ENCODE measurements around the gene TMEM131. TPM values are rescaled to one million over a fixed set of nuclear protein-coding genes. Genes with fewer than 3 reads are reported as not detected.

The TMEM131 gene
- total and polyA plus RNA-seq, 10 of the 15 experiments (the other 5 are each of a cell fraction or from before 2014, with no cell fraction given) = 6.0 to 48.2 (median 23.2) TPM

DNA sequence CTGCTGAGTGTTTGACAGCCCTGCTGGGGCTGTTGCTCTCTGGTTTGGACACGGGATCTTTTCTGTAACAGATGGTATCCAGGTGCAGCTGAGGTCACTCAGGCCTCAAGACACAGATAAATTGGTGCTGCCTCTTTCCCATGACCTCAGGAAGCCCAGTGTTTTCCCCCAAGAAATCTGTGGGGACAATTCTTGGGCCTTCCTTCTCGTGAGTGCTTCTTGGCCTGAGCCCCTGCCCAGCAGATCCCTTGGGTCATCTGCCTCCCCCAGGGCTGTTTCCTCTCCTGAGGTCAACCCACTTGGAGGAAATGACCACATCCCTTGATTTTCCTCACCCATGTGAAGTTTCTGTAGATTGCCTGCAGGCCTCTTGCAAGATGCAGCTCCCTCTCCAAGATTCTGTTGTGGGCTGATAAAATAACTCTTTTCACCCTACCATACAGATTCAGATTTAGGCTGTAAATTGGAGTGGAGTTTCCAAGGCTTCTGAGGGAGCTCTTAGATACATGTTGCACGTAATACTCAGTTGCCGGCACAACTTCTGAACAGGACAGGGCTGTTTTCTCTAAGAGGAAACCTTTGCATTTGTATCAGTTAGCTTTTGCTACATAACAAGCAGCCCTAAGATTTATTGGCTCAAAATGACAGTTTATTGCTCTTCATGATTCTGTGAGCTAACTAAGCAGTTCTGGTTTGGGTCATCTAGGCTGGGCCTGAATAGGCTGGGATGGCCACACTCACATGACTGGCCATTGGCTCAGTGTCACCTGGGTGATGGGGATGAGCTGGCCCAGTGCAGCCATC, 269.3 kb downstream of the TMEM131 start:
- intact Hi-C loops (cut with micrococcal nuclease; ENCODE audit: unreplicated experiment) (no loop called here), in situ Hi-C loops (cut with MboI) (no loop called here)
- Histone ChIP-seq H3K27me3 (replicated peaks in 1 of 2; ENCODE audit: control insufficient read depth in 2 of 2, insufficient read depth in 2 of 2, low read length in 1 of 2) (no peaks in the 10 kb centered on the region), H3K4me1 (ENCODE audit: control insufficient read depth, insufficient read depth, low read length) (no peaks in the 10 kb centered on the region), H2AFZ (ENCODE audit: control insufficient read depth, low read depth, low read length) (no peak overlapping the region), H3K36me3 (ENCODE audit: control insufficient read depth in 2 of 2, insufficient read depth in 2 of 2, low read length in 1 of 2) (no peaks in the 10 kb centered on the region), H3K4me2 (ENCODE audit: control insufficient read depth, insufficient read depth) (no peak overlapping the region), H3K4me3 (no peak overlapping the region), H3K9me3 (replicated peaks; ENCODE audit: control insufficient read depth, insufficient read depth, low read length) (peaks cover 2% of the 10 kb centered on the region; the same call in 1 of the 3 replicates), H3K9ac (ENCODE audit: control insufficient read depth, insufficient read depth, low read length) (no peak overlapping the region), H3K79me2 (ENCODE audit: control insufficient read depth, insufficient read depth, low read length) (no peaks in the 10 kb centered on the region), H4K20me1 (ENCODE audit: control insufficient read depth, insufficient read depth) (no peaks in the 10 kb centered on the region), H3K27ac (ENCODE audit: control insufficient read depth, insufficient read depth) (no peak overlapping the region)
- FAIRE-seq (no peak), ATAC-seq (no peak), DNase-seq (ENCODE audit: low read depth, low spot score) (no peak)
- ChIA-PET POLR2A (no interaction called here), SMC1A (ENCODE audit: uncharacterized antibody, unreplicated experiment) (interaction anchor here (0.9 kb wide), 1 partner anchor 29 kb away, joined by 3 read pairs; no protein-coding TSS in a partner anchor), RAD21 (ENCODE audit: unreplicated experiment) (no interaction called here), CTCF (interaction anchor here (0.7 to 2.9 kb wide), 5 partner anchors 9 to 659 kb away, joined by 3 to 8 read pairs (median 3); partner anchors contain the start of gene ZAP70)
- WGBS (ENCODE audit: insufficient coverage, insufficient replicate concordance, low lambda C conversion rate, missing lambda C conversion rate) = 33% methylated on average over 4 of the region's 4 CpGs
- TF ChIP-seq GATAD2B (conservative IDR thresholded peaks at IDR 0.05; ENCODE audit: low read depth) = no peak
- no peak for TF ChIP-seq RBBP5 (conservative IDR thresholded peaks at IDR 0.05)
- TF ChIP-seq, protein P1, sequence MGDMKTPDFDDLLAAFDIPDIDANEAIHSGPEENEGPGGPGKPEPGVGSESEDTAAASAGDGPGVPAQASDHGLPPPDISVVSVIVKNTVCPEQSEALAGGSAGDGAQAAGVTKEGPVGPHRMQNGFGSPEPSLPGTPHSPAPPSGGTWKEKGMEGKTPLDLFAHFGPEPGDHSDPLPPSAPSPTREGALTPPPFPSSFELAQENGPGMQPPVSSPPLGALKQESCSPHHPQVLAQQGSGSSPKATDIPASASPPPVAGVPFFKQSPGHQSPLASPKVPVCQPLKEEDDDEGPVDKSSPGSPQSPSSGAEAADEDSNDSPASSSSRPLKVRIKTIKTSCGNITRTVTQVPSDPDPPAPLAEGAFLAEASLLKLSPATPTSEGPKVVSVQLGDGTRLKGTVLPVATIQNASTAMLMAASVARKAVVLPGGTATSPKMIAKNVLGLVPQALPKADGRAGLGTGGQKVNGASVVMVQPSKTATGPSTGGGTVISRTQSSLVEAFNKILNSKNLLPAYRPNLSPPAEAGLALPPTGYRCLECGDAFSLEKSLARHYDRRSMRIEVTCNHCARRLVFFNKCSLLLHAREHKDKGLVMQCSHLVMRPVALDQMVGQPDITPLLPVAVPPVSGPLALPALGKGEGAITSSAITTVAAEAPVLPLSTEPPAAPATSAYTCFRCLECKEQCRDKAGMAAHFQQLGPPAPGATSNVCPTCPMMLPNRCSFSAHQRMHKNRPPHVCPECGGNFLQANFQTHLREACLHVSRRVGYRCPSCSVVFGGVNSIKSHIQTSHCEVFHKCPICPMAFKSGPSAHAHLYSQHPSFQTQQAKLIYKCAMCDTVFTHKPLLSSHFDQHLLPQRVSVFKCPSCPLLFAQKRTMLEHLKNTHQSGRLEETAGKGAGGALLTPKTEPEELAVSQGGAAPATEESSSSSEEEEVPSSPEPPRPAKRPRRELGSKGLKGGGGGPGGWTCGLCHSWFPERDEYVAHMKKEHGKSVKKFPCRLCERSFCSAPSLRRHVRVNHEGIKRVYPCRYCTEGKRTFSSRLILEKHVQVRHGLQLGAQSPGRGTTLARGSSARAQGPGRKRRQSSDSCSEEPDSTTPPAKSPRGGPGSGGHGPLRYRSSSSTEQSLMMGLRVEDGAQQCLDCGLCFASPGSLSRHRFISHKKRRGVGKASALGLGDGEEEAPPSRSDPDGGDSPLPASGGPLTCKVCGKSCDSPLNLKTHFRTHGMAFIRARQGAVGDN (IDR thresholded peaks at IDR 0.05) = no peak
- TF ChIP-seq, protein P2, sequence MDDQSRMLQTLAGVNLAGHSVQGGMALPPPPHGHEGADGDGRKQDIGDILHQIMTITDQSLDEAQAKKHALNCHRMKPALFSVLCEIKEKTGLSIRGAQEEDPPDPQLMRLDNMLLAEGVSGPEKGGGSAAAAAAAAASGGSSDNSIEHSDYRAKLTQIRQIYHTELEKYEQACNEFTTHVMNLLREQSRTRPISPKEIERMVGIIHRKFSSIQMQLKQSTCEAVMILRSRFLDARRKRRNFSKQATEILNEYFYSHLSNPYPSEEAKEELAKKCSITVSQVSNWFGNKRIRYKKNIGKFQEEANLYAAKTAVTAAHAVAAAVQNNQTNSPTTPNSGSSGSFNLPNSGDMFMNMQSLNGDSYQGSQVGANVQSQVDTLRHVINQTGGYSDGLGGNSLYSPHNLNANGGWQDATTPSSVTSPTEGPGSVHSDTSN (IDR thresholded peaks at IDR 0.05; ENCODE audit: insufficient replicate concordance, low read depth, low read length) = no peak
- TF ChIP-seq SIN3A (IDR thresholded peaks at IDR 0.05; ENCODE audit: low read depth, low read length) = no peak
- no peak for TF ChIP-seq SP1 (IDR thresholded peaks at IDR 0.05; ENCODE audit: low read depth, low read length)
- TF ChIP-seq NBN (IDR thresholded peaks at IDR 0.05) = no peak
- BruUV-seq (replicated peaks) = no TSS peak

Measured in GM12878 (cell line).